Body of pancreas (tissue), 4 donors: ENCODE measurements around the gene CACNA1E. TPM values are rescaled to one million over a fixed set of nuclear protein-coding genes. Genes with fewer than 3 reads are reported as not detected.

ENCODE experiments used
- ATAC-seq: fragments of 150-250 bp; one replicate; pipeline ENCODE4 v1.9.1; 2016
- DNase-seq, 4 donors: peaks; one replicate each; pipeline ENCODE4 v3.0.0-alpha.2; 2019
- H3K27ac ChIP-seq, 4 donors: fragments of 200-600 bp; sonication (generic); 1 replicate in 3 of 4; 2 replicates in 1 of 4; pipeline versions ENCODE4 v1.5.1 to v1.6.1; 2016 to 2019; ENCODE audit warnings: mild to moderate bottlenecking in 1 of 4, mixed read lengths in 1 of 4, moderate library complexity in 1 of 4
- H3K27me3 ChIP-seq, 2 donors: fragments of 200-600 bp; sonication (generic); one replicate each; pipeline ENCODE4 v1.6.0; 2016; ENCODE audit warnings: mild to moderate bottlenecking in 1 of 2
- H3K36me3 ChIP-seq, 2 donors: fragments of 200-600 bp; sonication (generic); replicated peaks in 1 of 2; 2 replicates each; pipeline ENCODE4 v1.5.1; 2016; ENCODE audit warnings: low read depth in 2 of 2; ENCODE audit not compliant: insufficient read depth in 1 of 2
- H3K4me1 ChIP-seq: fragments of 200-600 bp; sonication (generic); one replicate; pipeline ENCODE4 v1.6.0; 2016
- H3K4me3 ChIP-seq, 2 donors: fragments of 200-600 bp; sonication (generic); 1 replicate in 1 of 2; 2 replicates in 1 of 2; pipeline ENCODE4 v1.5.1; 2016 to 2019
- H3K9me3 ChIP-seq, 3 donors: fragments of 200-600 bp; sonication (generic); 1 replicate in 2 of 3; 2 replicates in 1 of 3; pipeline ENCODE4 v1.5.1; 2016
- POLR2A ChIP-seq, 3 donors: fragments of 450-650 bp; IDR thresholded peaks; one replicate each; pipeline ENCODE4 v1.6.1; 2016; ENCODE audit warnings: antibody characterized with exemption in 3 of 3, mild to moderate bottlenecking in 2 of 3
- WGBS, 2 donors: methylation state at CpG; one replicate each; pipeline ENCODE4 v1.1.5; 2017; 5-methylcytosine and 5-hydroxymethylcytosine counted together
- intact Hi-C: fragments of 100-400 bp; cut with DNase I; formaldehyde crosslinking; loops from one replicate; pipeline ENCODE4 v1.15.1; 2023
- total RNA-seq, 2 donors: library from RNA; depleted of rRNA; stranded (reverse); fragments of >200 nt; gene quantifications; one replicate each; pipeline ENCODE4 v1.1.0, GENCODE V29; 2016
- TF ChIP-seq, protein P1 (sequence below), 7 experiments: fragments of 450-650 bp in 4 of 7; fragments of 200-600 bp in 3 of 7; sonication (generic) in 3 of 7; IDR thresholded peaks; one replicate each; pipeline ENCODE4 v1.5.1; 2016 to 2019; ENCODE audit warnings: antibody characterized with exemption in 7 of 7

CACNA1E gene
- total RNA-seq, 2 donors from 2014 or later: 1.0 TPM; not detected in 1

DNA sequence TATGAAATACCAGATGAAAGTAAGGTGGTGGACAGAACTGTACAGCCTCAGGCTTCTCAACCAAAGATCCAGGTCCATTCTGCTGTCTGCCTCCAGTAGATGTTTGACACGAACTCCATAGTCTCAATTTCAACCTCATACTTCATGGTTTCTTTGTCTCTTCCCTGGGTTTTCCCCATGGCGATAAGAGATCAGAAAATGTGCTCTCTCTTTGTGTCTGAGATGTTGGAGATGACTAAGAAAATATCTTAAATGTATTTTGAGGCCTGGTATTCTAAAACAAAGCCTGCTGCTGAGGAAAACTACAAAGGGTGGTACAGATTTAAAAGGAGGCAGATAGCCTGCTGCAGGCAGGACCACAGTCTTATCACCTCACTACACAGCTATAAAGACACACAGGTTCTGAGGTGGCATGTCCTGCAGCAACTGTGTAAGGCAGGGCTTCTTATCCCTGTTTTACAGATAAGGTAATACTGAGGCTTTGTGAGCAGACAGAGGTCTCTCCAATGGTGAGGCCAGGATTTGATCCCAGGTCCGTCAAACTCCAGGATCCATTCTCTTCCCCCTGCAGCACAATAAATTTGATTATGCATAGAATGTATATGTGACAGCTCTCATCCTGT lies 40.0 kb upstream of the CACNA1E start:
- TF ChIP-seq, protein P1, sequence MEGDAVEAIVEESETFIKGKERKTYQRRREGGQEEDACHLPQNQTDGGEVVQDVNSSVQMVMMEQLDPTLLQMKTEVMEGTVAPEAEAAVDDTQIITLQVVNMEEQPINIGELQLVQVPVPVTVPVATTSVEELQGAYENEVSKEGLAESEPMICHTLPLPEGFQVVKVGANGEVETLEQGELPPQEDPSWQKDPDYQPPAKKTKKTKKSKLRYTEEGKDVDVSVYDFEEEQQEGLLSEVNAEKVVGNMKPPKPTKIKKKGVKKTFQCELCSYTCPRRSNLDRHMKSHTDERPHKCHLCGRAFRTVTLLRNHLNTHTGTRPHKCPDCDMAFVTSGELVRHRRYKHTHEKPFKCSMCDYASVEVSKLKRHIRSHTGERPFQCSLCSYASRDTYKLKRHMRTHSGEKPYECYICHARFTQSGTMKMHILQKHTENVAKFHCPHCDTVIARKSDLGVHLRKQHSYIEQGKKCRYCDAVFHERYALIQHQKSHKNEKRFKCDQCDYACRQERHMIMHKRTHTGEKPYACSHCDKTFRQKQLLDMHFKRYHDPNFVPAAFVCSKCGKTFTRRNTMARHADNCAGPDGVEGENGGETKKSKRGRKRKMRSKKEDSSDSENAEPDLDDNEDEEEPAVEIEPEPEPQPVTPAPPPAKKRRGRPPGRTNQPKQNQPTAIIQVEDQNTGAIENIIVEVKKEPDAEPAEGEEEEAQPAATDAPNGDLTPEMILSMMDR (IDR thresholded peaks at IDR 0.05): no peak
- no peak for TF ChIP-seq POLR2A (IDR thresholded peaks at IDR 0.05)
- Histone ChIP-seq H3K27me3 (no peaks in the 10 kb centered on the region), H3K36me3 (no peaks in the 10 kb centered on the region), H3K27ac (no peak overlapping the region), H3K4me1 (peaks cover 9% of the 10 kb centered on the region), H3K9me3 (no peaks in the 10 kb centered on the region), H3K4me3 (no peak overlapping the region)
- ATAC-seq: no peak
- WGBS, 2 donors: 69 to 73% methylated on average over 3 of the region's 3 CpGs
- intact Hi-C loops: no loop called here
- no peak for DNase-seq

DNA sequence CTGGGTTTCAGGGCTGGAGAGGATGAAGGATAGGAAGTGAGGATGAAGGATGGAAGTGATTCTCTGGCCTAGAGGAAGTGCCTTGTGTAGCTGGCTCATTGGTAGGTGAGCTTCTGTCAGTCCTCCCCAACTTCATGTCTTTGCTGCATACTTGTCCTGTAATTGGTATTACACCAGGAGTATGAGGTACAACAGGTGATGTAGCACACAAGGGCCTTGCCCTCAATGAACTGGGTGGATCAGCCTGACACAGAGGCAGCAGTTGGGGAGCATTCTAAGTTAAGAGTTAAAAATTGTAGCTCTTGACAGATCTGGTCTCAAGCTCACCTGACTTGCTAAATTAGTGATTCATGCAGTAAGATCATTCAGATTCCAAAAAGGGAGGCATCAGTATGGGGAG lies 37.9 kb upstream of the CACNA1E start:
- H3K27ac ChIP-seq: no peak overlapping the region
- TF ChIP-seq POLR2A (IDR thresholded peaks at IDR 0.05): no peak
- TF ChIP-seq, protein P1 (IDR thresholded peaks at IDR 0.05): no peak
- ATAC-seq (no peak), DNase-seq (no peak)
- intact Hi-C loops: no loop called here
- H3K4me1 ChIP-seq: peaks cover 9% of the 10 kb centered on the region
- H3K36me3 ChIP-seq: no peaks in the 10 kb centered on the region
- H3K4me3 ChIP-seq: no peak overlapping the region
- H3K9me3 ChIP-seq: no peaks in the 10 kb centered on the region
- H3K27me3 ChIP-seq: no peaks in the 10 kb centered on the region

DNA sequence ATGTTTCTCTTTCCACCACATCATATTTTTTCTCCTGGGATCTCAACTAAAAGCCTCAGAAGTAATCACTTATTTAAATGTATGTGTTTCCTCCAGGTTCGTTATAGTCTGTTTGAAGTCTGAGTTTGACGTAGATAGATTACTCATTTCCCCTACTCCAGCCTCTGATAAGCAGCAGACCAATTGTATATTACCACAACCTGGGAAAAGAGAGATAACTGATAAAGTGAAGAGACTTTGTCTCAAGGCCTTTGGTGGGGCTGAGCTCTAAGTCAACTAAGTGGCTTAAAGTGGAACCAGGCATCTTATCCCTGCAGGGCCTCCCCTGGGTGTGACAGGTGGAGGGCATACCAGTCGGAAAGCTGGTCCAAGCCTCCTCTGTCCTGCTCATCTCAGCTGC lies 34.9 kb upstream of the CACNA1E start:
- no peaks in the 10 kb centered on the region for H3K27me3 ChIP-seq
- DNase-seq (no peak), ATAC-seq (no peak)
- intact Hi-C loops: no loop called here
- 51 to 56% methylated on average over 3 of the region's 3 CpGs for WGBS, 2 donors
- TF ChIP-seq, protein P1 (IDR thresholded peaks at IDR 0.05): no peak
- no peak for TF ChIP-seq POLR2A (IDR thresholded peaks at IDR 0.05)
- no peaks in the 10 kb centered on the region for H3K36me3 ChIP-seq
- peaks cover 8% of the 10 kb centered on the region for H3K4me1 ChIP-seq
- H3K4me3 ChIP-seq: no peak overlapping the region
- H3K9me3 ChIP-seq: no peaks in the 10 kb centered on the region
- H3K27ac ChIP-seq: no peak overlapping the region

DNA sequence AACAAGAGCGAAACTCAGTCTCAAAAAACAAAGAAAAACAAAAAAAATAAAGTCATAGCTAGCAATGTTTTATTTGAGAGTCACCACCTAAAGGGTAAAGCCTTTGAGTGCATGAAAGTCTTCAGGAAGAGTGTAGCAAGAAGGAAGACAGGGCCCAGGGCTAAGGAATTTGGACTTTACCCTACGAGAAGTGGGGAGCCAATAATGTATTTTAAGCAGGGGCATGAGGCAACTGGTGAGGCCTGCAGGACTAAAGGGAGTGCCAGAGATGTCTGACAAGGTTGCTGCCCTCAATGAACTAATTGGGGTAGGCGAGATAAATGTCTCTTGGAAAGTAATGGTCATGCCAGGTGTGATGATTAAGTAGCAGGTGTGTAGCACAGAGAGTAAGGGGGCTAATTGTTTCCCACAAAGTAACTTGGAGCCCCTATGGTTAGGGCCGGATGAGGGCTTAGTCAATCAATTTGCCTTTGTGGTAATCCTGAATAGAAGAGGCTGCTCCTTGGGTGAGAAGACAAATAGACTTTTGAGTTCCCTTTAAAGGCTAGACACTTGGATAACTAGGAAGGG lies 31.6 kb upstream of the CACNA1E start:
- Histone ChIP-seq H3K27ac (no peak overlapping the region), H3K4me1 (peaks cover 8% of the 10 kb centered on the region), H3K4me3 (no peak overlapping the region), H3K27me3 (no peaks in the 10 kb centered on the region), H3K36me3 (no peaks in the 10 kb centered on the region), H3K9me3 (no peaks in the 10 kb centered on the region)
- TF ChIP-seq, protein P1 (IDR thresholded peaks at IDR 0.05): no peak
- TF ChIP-seq POLR2A (IDR thresholded peaks at IDR 0.05): no peak
- intact Hi-C loops: no loop called here
- WGBS, 2 donors: 84% methylated on average over 4 of the region's 4 CpGs
- DNase-seq (no peak), ATAC-seq (no peak)

DNA sequence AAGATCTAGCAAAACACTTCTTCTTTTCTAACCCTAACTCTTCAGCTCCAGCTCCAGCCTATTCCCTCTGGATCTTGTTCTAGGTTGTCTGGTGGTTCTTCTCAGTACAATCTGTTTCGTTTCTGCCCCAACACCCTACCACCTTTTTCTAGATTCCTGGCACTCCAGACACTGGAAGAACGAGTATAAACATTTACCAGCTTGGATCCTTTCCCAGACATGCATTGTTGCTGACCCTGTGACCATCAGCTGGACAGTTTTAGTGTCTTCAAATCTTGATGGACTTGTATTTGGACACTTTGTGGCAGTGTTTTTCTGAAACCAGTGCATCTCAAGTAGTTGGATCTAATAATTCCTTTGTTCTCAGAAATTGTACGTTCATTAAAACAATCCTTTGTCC lies 30.6 kb upstream of the CACNA1E start:
- H3K27ac ChIP-seq: no peak overlapping the region
- no peak overlapping the region for H3K4me3 ChIP-seq
- ATAC-seq: no peak
- no peaks in the 10 kb centered on the region for H3K27me3 ChIP-seq
- H3K36me3 ChIP-seq: no peaks in the 10 kb centered on the region
- intact Hi-C loops: no loop called here
- no peaks in the 10 kb centered on the region for H3K9me3 ChIP-seq
- 25 to 26% methylated on average over 3 of the region's 3 CpGs for WGBS, 2 donors
- no peak for TF ChIP-seq POLR2A (IDR thresholded peaks at IDR 0.05)
- TF ChIP-seq, protein P1 (IDR thresholded peaks at IDR 0.05): no peak
- DNase-seq: no peak
- H3K4me1 ChIP-seq: peaks cover 8% of the 10 kb centered on the region
